ENCODE results near the gene GTF3C1.

Gene GTF3C1

GRCh38 chr16:27531826-27532800, 17.6 kb downstream of the GTF3C1 start:
- Histone ChIP-seq H3K4me1 (ENCODE audit: insufficient read depth, low read length) (no peaks in the 10 kb centered on the region), H3K27me3 (ENCODE audit: insufficient read depth, low read length) (no peaks in the 10 kb centered on the region), H3K36me3 (ENCODE audit: insufficient read depth, low read depth, low read length) (peaks cover 99% of the 10 kb centered on the region), H3K4me3 (ENCODE audit: low read length) (no peak overlapping the region), H3K9me3 (ENCODE audit: insufficient read depth, low read depth, low read length) (no peaks in the 10 kb centered on the region), H3K27ac (ENCODE audit: low read length) (no peak overlapping the region), H3K9ac (ENCODE audit: low read depth, low read length) (no peak overlapping the region)

DNA sequence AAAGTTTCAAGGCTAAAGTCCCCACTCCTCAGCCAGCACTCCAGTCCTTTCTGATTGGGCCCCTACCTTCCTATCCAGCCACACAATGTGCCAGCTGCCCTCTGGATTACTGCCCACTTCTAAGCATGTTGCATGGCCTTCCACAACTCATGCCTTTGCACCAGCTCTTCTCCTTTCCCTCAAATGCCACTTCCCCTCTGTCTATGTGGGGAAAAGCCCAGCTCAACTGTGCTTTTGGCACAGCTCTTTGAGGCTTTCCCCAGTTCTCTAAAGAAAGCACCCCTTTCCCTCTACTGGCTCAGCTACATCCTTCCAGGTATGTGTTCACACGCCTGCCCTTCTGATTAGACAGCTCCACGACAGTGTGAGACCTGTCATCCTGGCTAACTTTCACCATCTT, 18.5 kb downstream of the GTF3C1 start:
- no peaks in the 10 kb centered on the region for H3K4me1 ChIP-seq (ENCODE audit: insufficient read depth, low read length)
- no peak overlapping the region for H3K27ac ChIP-seq (ENCODE audit: low read length)
- H3K4me3 ChIP-seq (ENCODE audit: low read length) = no peak overlapping the region
- H3K9me3 ChIP-seq (ENCODE audit: insufficient read depth, low read depth, low read length) = no peaks in the 10 kb centered on the region
- no peak overlapping the region for H3K9ac ChIP-seq (ENCODE audit: low read depth, low read length)
- H3K36me3 ChIP-seq (ENCODE audit: insufficient read depth, low read depth, low read length) = peaks cover 99% of the 10 kb centered on the region
- H3K27me3 ChIP-seq (ENCODE audit: insufficient read depth, low read length) = no peaks in the 10 kb centered on the region

DNA sequence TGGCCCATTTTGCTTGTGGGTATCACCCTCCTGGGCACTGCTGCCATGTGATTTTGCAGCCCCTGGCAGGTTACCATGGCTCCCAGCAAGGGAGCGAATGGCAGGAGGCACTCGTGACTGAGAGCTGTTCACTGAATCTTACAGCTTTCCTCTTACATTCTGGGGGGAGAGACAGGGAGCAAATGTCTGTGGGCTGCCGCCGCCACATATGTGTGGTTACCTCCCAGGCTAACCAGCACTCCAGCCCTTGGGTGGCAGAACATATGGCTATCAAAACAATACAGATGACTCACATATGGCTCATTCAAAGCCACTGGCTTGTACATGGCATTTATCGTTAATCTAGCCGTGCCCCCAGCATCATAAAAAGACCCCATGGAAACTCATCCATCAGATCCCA, 19.8 kb downstream of the GTF3C1 start:
- Histone ChIP-seq H3K4me1 (ENCODE audit: insufficient read depth, low read length) (no peaks in the 10 kb centered on the region), H3K9me3 (ENCODE audit: insufficient read depth, low read depth, low read length) (no peaks in the 10 kb centered on the region), H3K36me3 (ENCODE audit: insufficient read depth, low read depth, low read length) (peaks cover 99% of the 10 kb centered on the region), H3K27me3 (ENCODE audit: insufficient read depth, low read length) (no peaks in the 10 kb centered on the region), H3K4me3 (ENCODE audit: low read length) (no peak overlapping the region), H3K9ac (ENCODE audit: low read depth, low read length) (no peak overlapping the region), H3K27ac (ENCODE audit: low read length) (no peak overlapping the region)

GRCh38 chr16:27528294-27528693, 21.4 kb downstream of the GTF3C1 start:
- H3K27ac ChIP-seq (ENCODE audit: low read length) = no peak overlapping the region
- H3K4me3 ChIP-seq (ENCODE audit: low read length) = no peak overlapping the region
- no peaks in the 10 kb centered on the region for H3K27me3 ChIP-seq (ENCODE audit: insufficient read depth, low read length)
- H3K9me3 ChIP-seq (ENCODE audit: insufficient read depth, low read depth, low read length) = no peaks in the 10 kb centered on the region
- H3K4me1 ChIP-seq (ENCODE audit: insufficient read depth, low read length) = no peaks in the 10 kb centered on the region
- H3K9ac ChIP-seq (ENCODE audit: low read depth, low read length) = no peak overlapping the region
- peaks cover 98% of the 10 kb centered on the region for H3K36me3 ChIP-seq (ENCODE audit: insufficient read depth, low read depth, low read length)

DNA sequence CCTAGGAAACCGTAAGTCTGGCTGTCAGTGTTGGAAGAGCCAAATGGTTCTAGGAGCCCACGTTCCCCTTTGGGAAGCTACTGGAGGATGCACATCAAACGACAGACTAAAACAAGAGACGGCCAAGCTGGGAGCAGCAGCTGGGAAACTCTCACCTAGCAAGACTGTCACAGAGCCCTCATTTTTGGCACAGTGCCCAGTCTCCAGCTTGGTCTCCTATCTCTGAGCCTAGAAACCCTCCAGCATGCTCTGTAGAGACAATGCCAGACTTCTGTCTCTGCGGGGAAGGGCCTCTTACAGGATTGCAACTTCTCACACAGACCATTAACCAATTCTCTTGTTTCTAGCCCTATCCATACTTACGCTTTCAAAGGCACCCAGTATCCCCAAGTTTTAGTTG, 23.5 kb downstream of the GTF3C1 start:
- no peak overlapping the region for H3K27ac ChIP-seq (ENCODE audit: low read length)
- no peak overlapping the region for H3K9ac ChIP-seq (ENCODE audit: low read depth, low read length)
- no peaks in the 10 kb centered on the region for H3K27me3 ChIP-seq (ENCODE audit: insufficient read depth, low read length)
- H3K4me1 ChIP-seq (ENCODE audit: insufficient read depth, low read length) = no peaks in the 10 kb centered on the region
- H3K9me3 ChIP-seq (ENCODE audit: insufficient read depth, low read depth, low read length) = no peaks in the 10 kb centered on the region
- peaks cover 95% of the 10 kb centered on the region for H3K36me3 ChIP-seq (ENCODE audit: insufficient read depth, low read depth, low read length)
- no peak overlapping the region for H3K4me3 ChIP-seq (ENCODE audit: low read length)

- no peak overlapping the region for H3K9ac ChIP-seq (ENCODE audit: low read depth, low read length)
- H3K27me3 ChIP-seq (ENCODE audit: insufficient read depth, low read length) = no peaks in the 10 kb centered on the region
- no peaks in the 10 kb centered on the region for H3K4me1 ChIP-seq (ENCODE audit: insufficient read depth, low read length)
- H3K36me3 ChIP-seq (ENCODE audit: insufficient read depth, low read depth, low read length) = peaks cover 83% of the 10 kb centered on the region
- H3K4me3 ChIP-seq (ENCODE audit: low read length) = no peak overlapping the region
- H3K27ac ChIP-seq (ENCODE audit: low read length) = no peak overlapping the region
- no peaks in the 10 kb centered on the region for H3K9me3 ChIP-seq (ENCODE audit: insufficient read depth, low read depth, low read length)
Measured at GRCh38 chr16:27522173-27522707, 27.5 kb downstream of the GTF3C1 start.

- Histone ChIP-seq H3K27me3 (ENCODE audit: insufficient read depth, low read length) (no peaks in the 10 kb centered on the region), H3K4me3 (ENCODE audit: low read length) (no peak overlapping the region), H3K27ac (ENCODE audit: low read length) (no peak overlapping the region), H3K36me3 (ENCODE audit: insufficient read depth, low read depth, low read length) (peaks cover 72% of the 10 kb centered on the region), H3K9me3 (ENCODE audit: insufficient read depth, low read depth, low read length) (no peaks in the 10 kb centered on the region), H3K4me1 (ENCODE audit: insufficient read depth, low read length) (no peaks in the 10 kb centered on the region), H3K9ac (ENCODE audit: low read depth, low read length) (no peak overlapping the region)
Measured at GRCh38 chr16:27520982-27521673, 28.6 kb downstream of the GTF3C1 start.

DNA sequence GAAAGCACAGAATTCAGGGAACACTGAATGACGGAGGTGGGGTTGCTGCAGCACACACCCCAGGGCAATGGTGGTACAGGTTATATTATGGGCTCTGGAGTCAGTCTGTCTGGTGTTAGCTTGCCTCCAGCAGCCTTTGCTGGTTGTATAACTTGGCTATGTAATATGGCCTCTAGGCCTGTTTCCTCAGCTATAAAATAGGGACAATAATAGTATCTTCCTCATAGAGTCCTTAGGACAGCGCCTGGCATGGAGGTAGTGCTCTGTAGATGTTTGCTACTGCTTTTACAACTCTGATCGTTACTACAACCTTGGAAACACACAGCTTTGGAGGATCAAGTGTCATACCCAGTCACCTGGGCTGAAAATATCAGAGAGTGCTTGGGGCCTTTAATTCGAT, 31.5 kb downstream of the GTF3C1 start:
- no peaks in the 10 kb centered on the region for H3K9me3 ChIP-seq (ENCODE audit: insufficient read depth, low read depth, low read length)
- H3K4me3 ChIP-seq (ENCODE audit: low read length) = no peak overlapping the region
- H3K27me3 ChIP-seq (ENCODE audit: insufficient read depth, low read length) = no peaks in the 10 kb centered on the region
- H3K9ac ChIP-seq (ENCODE audit: low read depth, low read length) = no peak overlapping the region
- H3K36me3 ChIP-seq (ENCODE audit: insufficient read depth, low read depth, low read length) = peaks cover 58% of the 10 kb centered on the region
- no peak overlapping the region for H3K27ac ChIP-seq (ENCODE audit: low read length)
- H3K4me1 ChIP-seq (ENCODE audit: insufficient read depth, low read length) = no peaks in the 10 kb centered on the region

DNA sequence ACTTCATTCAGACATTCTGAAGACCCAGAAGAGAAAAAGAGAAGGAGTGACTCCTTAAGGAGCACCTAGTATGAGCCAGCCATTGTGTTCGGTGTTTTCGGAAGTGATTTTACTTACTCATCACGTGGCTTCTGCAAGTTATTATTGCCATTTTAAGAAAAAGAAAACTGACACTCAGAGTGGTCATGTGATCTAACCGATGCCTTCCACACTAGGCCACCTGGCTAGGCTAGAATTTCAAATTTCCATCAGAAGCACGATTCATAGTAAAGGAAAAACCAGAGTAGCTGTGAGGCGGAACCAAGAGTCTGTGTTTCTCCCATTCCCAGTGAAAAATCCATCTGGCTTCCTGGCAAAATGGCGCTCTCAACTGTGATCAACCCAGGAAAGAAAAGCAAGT, 32.0 kb downstream of the GTF3C1 start:
- no peak overlapping the region for H3K4me3 ChIP-seq (ENCODE audit: low read length)
- H3K9ac ChIP-seq (ENCODE audit: low read depth, low read length) = no peak overlapping the region
- H3K36me3 ChIP-seq (ENCODE audit: insufficient read depth, low read depth, low read length) = peaks cover 56% of the 10 kb centered on the region
- no peaks in the 10 kb centered on the region for H3K4me1 ChIP-seq (ENCODE audit: insufficient read depth, low read length)
- H3K27me3 ChIP-seq (ENCODE audit: insufficient read depth, low read length) = no peaks in the 10 kb centered on the region
- no peaks in the 10 kb centered on the region for H3K9me3 ChIP-seq (ENCODE audit: insufficient read depth, low read depth, low read length)
- H3K27ac ChIP-seq (ENCODE audit: low read length) = no peak overlapping the region

DNA sequence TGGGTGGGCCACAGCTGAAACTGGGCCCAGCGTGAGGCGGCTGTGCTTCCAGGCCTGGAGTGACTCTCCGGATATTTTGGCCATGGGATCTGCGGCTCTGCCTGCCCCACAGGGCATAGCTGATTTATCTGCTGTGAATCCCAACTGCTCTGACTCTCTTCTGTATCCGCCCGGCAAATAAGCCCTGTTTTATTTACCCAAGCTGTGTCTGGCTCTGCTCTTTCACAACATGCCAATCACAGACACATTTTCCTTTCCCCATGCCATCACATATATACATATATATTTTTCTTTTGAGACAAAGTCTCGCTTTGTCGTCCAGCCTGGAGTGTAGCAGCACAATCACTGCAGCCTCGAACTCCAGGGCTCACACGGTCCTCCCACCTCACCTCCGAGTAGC, 33.3 kb downstream of the GTF3C1 start:
- Histone ChIP-seq H3K9me3 (ENCODE audit: insufficient read depth, low read depth, low read length) (no peaks in the 10 kb centered on the region), H3K4me3 (ENCODE audit: low read length) (no peak overlapping the region), H3K27ac (ENCODE audit: low read length) (no peak overlapping the region), H3K27me3 (ENCODE audit: insufficient read depth, low read length) (no peaks in the 10 kb centered on the region), H3K36me3 (ENCODE audit: insufficient read depth, low read depth, low read length) (peaks cover 59% of the 10 kb centered on the region), H3K4me1 (ENCODE audit: insufficient read depth, low read length) (no peaks in the 10 kb centered on the region), H3K9ac (ENCODE audit: low read depth, low read length) (no peak overlapping the region)

GRCh38 chr16:27515874-27516353, 33.8 kb downstream of the GTF3C1 start:
- no peak overlapping the region for H3K9ac ChIP-seq (ENCODE audit: low read depth, low read length)
- H3K36me3 ChIP-seq (ENCODE audit: insufficient read depth, low read depth, low read length) = peaks cover 60% of the 10 kb centered on the region
- H3K27me3 ChIP-seq (ENCODE audit: insufficient read depth, low read length) = no peaks in the 10 kb centered on the region
- no peaks in the 10 kb centered on the region for H3K9me3 ChIP-seq (ENCODE audit: insufficient read depth, low read depth, low read length)
- no peak overlapping the region for H3K27ac ChIP-seq (ENCODE audit: low read length)
- H3K4me3 ChIP-seq (ENCODE audit: low read length) = no peak overlapping the region
- no peaks in the 10 kb centered on the region for H3K4me1 ChIP-seq (ENCODE audit: insufficient read depth, low read length)

Measured in iPS-20b (cell line).